OCI-LY7 (cell line): ENCODE results near the gene CBR3. TPM values are rescaled to one million over a fixed set of nuclear protein-coding genes. Genes with fewer than 3 reads are reported as not detected.
"Not testable (repeated sequence)": the region's sequence is repeated elsewhere in the genome, so short reads cannot be mapped to it uniquely, and the experiment has no call there.

Source experiments
- BruUV-seq: library from RNA; stranded (reverse); fragments of 400-500 nt; replicated peaks from 2 replicates; lab custom pipeline; 2021; lab: Mats Ljungman, UMichigan
- CTCF ChIA-PET: fragments of 300-600 bp; sonication (Branson Sonifier 250); formaldehyde crosslinking; loops from one replicate; lab custom pipeline; 2022; ENCODE audit warnings: antibody characterized with exemption; ENCODE audit not compliant: unreplicated experiment; lab: Charles Lee
- POLR2A ChIA-PET: fragments of 300-600 bp; sonication (Branson Sonifier 250); formaldehyde crosslinking; loops from one replicate; lab custom pipeline; 2022; ENCODE audit warnings: antibody characterized with exemption; lab: Charles Lee
- DNase-seq: peaks from one replicate; pipeline ENCODE4 v3.0.0-alpha.2; 2015; ENCODE audit warnings: low spot score
- H2AFZ ChIP-seq: fragments of 200-600 bp; sonication (generic), shearing (Covaris generic); 2 replicates; pipeline ENCODE4 v1.6.1; 2014; ENCODE audit warnings: mild to moderate bottlenecking, antibody characterized with exemption, low read length, moderate library complexity
- H3K27ac ChIP-seq: fragments of 200-600 bp; sonication (generic); 2 replicates; pipeline ENCODE4 v1.5.1; 2014; ENCODE audit warnings: mixed run types, low read depth, mild to moderate bottlenecking, moderate library complexity, low read length, inconsistent platforms; ENCODE audit not compliant: poor library complexity, severe bottlenecking
- H3K36me3 ChIP-seq: fragments of 200-600 bp; sonication (generic); 2 replicates; pipeline ENCODE4 v1.6.1; 2014; ENCODE audit warnings: mild to moderate bottlenecking, antibody characterized with exemption, low read length, moderate library complexity, mixed read lengths; ENCODE audit not compliant: insufficient read depth
- H3K4me1 ChIP-seq: fragments of 200-600 bp; sonication (generic); 2 replicates; pipeline ENCODE4 v1.5.1; 2014; ENCODE audit warnings: mild to moderate bottlenecking, low read length; ENCODE audit not compliant: insufficient read depth, poor library complexity, severe bottlenecking
- H3K4me2 ChIP-seq: fragments of 200-600 bp; sonication (generic); 2 replicates; pipeline ENCODE4 v1.6.1; 2014; ENCODE audit warnings: mild to moderate bottlenecking, low read length
- H3K4me3 ChIP-seq: fragments of 200-600 bp; sonication (generic); 2 replicates; pipeline ENCODE4 v1.5.1; 2014; ENCODE audit warnings: mild to moderate bottlenecking, low read depth, low read length; ENCODE audit not compliant: poor library complexity, severe bottlenecking
- H3K79me2 ChIP-seq: fragments of 200-600 bp; sonication (generic); 2 replicates; pipeline ENCODE4 v1.6.1; 2016; ENCODE audit warnings: low read depth, mild to moderate bottlenecking, low read length, moderate library complexity, mixed read lengths; ENCODE audit not compliant: insufficient read depth
- H3K9me2 ChIP-seq: fragments of 200-600 bp; sonication (generic); 2 replicates; pipeline ENCODE4 v1.6.1; 2016; ENCODE audit warnings: mild to moderate bottlenecking, low read length, mixed read lengths; ENCODE audit not compliant: insufficient read depth
- H3K9me3 ChIP-seq: fragments of 200-600 bp; sonication (generic); 2 replicates; pipeline ENCODE4 v1.6.1; 2014; ENCODE audit warnings: mild to moderate bottlenecking, mixed run types, low read length, mixed read lengths
- H4K20me1 ChIP-seq: fragments of 200-600 bp; sonication (generic); 2 replicates; pipeline ENCODE4 v1.6.1; 2014; ENCODE audit warnings: mild to moderate bottlenecking, antibody characterized with exemption, low read length, moderate library complexity, mixed read lengths; ENCODE audit not compliant: insufficient read depth
- EZH2phosphoT487 ChIP-seq: fragments of 200-600 bp; sonication (generic); IDR thresholded peaks from 2 replicates; pipeline ENCODE4 v1.6.1; 2018; ENCODE audit warnings: low read depth, borderline replicate concordance, mild to moderate bottlenecking, mixed run types, antibody characterized with exemption, low read length, moderate library complexity, mixed read lengths
- intact Hi-C: fragments of 100-400 bp; cut with micrococcal nuclease; formaldehyde crosslinking; loops from one replicate; pipeline ENCODE4 v1.10.0; 2022; ENCODE audit not compliant: unreplicated experiment
- total RNA-seq, 2 experiments: library from RNA; depleted of rRNA in 1 of 2; stranded (reverse); fragments of >200 nt in 1 of 2; shearing (Covaris generic) in 1 of 2; gene quantifications; 2 replicates each; pipeline ENCODE4 v1.2.3, GENCODE V29; 2014 to 2022
- TF ChIP-seq, protein P1 (sequence below): fragments of 200-600 bp; sonication (generic); conservative IDR thresholded peaks from 2 replicates; pipeline ENCODE4 v1.5.1; 2014; ENCODE audit warnings: mild to moderate bottlenecking, antibody characterized with exemption, low read length, moderate library complexity, mixed read lengths

Gene CBR3
- total RNA-seq, 2 experiments from 2014 or later, result not detected

DNA sequence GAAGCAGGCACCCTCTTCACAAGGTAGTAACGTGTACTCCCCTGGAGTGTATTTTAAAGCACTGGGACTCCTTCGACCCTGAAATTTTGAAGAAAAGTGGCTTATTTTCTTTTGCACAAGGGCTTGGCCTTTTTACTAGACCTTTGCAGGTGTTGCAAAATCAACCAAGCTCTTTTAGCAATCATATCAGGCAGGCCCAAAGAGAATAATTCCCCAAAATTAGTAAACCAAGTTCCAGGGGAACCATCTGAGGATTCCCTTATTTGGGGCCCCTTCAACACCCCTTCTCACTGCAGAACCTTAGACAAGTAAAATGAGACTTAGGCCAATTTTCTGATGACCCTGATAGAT lies 36.7 kb upstream of the CBR3 start:
- intact Hi-C loops, result no loop called here
- CTCF ChIA-PET, result no interaction called here
- H3K36me3 ChIP-seq, result no peaks in the 10 kb centered on the region
- no peaks in the 10 kb centered on the region for H3K79me2 ChIP-seq
- no peak overlapping the region for H3K4me2 ChIP-seq
- no peaks in the 10 kb centered on the region for H4K20me1 ChIP-seq
- TF ChIP-seq, protein P1, sequence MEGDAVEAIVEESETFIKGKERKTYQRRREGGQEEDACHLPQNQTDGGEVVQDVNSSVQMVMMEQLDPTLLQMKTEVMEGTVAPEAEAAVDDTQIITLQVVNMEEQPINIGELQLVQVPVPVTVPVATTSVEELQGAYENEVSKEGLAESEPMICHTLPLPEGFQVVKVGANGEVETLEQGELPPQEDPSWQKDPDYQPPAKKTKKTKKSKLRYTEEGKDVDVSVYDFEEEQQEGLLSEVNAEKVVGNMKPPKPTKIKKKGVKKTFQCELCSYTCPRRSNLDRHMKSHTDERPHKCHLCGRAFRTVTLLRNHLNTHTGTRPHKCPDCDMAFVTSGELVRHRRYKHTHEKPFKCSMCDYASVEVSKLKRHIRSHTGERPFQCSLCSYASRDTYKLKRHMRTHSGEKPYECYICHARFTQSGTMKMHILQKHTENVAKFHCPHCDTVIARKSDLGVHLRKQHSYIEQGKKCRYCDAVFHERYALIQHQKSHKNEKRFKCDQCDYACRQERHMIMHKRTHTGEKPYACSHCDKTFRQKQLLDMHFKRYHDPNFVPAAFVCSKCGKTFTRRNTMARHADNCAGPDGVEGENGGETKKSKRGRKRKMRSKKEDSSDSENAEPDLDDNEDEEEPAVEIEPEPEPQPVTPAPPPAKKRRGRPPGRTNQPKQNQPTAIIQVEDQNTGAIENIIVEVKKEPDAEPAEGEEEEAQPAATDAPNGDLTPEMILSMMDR, result no peak
- no peak for TF ChIP-seq EZH2phosphoT487
- no peak overlapping the region for H3K27ac ChIP-seq
- H2AFZ ChIP-seq, result no peak overlapping the region
- no TSS peak for BruUV-seq
- peaks cover 15% of the 10 kb centered on the region for H3K9me3 ChIP-seq
- H3K4me3 ChIP-seq, result no peak overlapping the region
- no peaks in the 10 kb centered on the region for H3K9me2 ChIP-seq
- DNase-seq, result no peak
- peaks cover 4% of the 10 kb centered on the region for H3K4me1 ChIP-seq
- POLR2A ChIA-PET, result no interaction called here

DNA sequence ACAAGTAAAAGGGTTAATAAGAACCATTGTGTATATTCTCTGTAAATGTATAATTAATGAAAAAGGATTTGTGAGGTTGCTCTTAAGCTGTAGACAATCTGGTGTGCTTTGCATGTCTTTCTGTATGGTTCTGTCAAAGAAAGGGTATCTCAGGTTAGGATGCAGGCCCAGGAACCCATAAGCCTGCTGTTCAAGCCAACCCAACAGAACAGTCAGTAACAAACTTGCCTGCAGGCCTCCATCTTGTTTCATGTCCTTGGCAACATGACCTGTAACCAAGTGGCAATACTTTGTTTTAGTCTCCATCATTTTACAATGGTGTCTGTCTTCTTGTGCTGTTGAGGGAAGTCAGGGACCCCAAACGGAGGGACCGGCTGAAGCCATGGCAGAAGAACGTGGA lies 35.9 kb upstream of the CBR3 start:
- peaks cover 7% of the 10 kb centered on the region for H3K9me3 ChIP-seq
- ChIA-PET CTCF (no interaction called here), POLR2A (no interaction called here)
- no TSS peak for BruUV-seq
- no peaks in the 10 kb centered on the region for H4K20me1 ChIP-seq
- no peak overlapping the region for H3K4me3 ChIP-seq
- no peak overlapping the region for H2AFZ ChIP-seq
- DNase-seq, result no peak
- H3K79me2 ChIP-seq, result no peaks in the 10 kb centered on the region
- H3K9me2 ChIP-seq, result no peaks in the 10 kb centered on the region
- TF ChIP-seq, protein P1, result no peak
- TF ChIP-seq EZH2phosphoT487, result no peak
- no peaks in the 10 kb centered on the region for H3K36me3 ChIP-seq
- no peak overlapping the region for H3K4me2 ChIP-seq
- peaks cover 4% of the 10 kb centered on the region for H3K4me1 ChIP-seq
- H3K27ac ChIP-seq, result no peak overlapping the region
- intact Hi-C loops, result no loop called here

DNA sequence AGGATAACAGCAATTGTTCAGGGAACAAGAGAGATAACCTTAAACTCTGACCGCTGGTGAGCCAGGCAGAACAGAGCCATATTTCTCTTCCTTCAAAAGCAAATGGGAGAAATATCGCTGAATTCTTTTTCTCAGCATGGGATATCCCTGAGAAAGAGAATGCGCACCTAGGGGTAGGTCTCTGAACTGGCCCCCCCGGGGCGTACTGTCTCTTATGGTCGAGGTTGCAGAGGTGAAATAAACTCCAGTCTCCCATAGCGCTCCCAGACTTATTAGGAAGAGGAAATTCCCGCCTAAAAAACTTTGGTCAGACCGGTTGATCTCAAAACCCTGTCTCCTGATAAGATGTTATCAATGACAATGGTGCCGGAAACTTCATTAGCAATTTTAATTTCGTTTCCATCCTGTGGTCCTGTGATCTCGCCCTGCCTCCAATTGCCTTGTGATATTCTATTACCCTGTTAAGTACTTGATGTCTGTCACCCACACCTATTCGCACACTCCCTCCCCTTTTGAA lies 35.1 kb upstream of the CBR3 start:
- H3K36me3 ChIP-seq, BruUV-seq, H3K79me2 ChIP-seq, H2AFZ ChIP-seq, DNase-seq, H3K27ac ChIP-seq, H3K4me1 ChIP-seq, H3K9me2 ChIP-seq, H4K20me1 ChIP-seq, H3K4me2 ChIP-seq, H3K9me3 ChIP-seq, intact Hi-C loops, H3K4me3 ChIP-seq, CTCF ChIA-PET: not testable (repeated sequence)
- POLR2A ChIA-PET, result interaction anchor here (1.2 kb wide), 1 partner anchor 12 kb away, joined by 3 read pairs; no protein-coding TSS in a partner anchor
